ENCODE measurements around the gene MFRP.

Gene MFRP

GRCh38 chr11:119341222-119342022 lies 5.1 kb downstream of the MFRP start:
- peak overlapping the region; percentile 62; the same call in 1 of the 2 replicates for H3K4me3 ChIP-seq (ENCODE audit: low read depth, low read length)
- no peak overlapping the region for H3K9ac ChIP-seq (ENCODE audit: low read length)
- peaks cover 38% of the 10 kb centered on the region for H3K4me1 ChIP-seq (ENCODE audit: control insufficient read depth, insufficient read depth, low read length)
- H3K9me3 ChIP-seq (ENCODE audit: control insufficient read depth, insufficient read depth, low read depth, low read length): no peaks in the 10 kb centered on the region
- no peak overlapping the region for H3K27ac ChIP-seq (ENCODE audit: low read depth, low read length)
- peaks cover 76% of the 10 kb centered on the region for H3K27me3 ChIP-seq (ENCODE audit: control insufficient read depth, insufficient read depth, low read length)
- H3K36me3 ChIP-seq (ENCODE audit: control insufficient read depth, insufficient read depth, low read length): peaks cover 5% of the 10 kb centered on the region

DNA sequence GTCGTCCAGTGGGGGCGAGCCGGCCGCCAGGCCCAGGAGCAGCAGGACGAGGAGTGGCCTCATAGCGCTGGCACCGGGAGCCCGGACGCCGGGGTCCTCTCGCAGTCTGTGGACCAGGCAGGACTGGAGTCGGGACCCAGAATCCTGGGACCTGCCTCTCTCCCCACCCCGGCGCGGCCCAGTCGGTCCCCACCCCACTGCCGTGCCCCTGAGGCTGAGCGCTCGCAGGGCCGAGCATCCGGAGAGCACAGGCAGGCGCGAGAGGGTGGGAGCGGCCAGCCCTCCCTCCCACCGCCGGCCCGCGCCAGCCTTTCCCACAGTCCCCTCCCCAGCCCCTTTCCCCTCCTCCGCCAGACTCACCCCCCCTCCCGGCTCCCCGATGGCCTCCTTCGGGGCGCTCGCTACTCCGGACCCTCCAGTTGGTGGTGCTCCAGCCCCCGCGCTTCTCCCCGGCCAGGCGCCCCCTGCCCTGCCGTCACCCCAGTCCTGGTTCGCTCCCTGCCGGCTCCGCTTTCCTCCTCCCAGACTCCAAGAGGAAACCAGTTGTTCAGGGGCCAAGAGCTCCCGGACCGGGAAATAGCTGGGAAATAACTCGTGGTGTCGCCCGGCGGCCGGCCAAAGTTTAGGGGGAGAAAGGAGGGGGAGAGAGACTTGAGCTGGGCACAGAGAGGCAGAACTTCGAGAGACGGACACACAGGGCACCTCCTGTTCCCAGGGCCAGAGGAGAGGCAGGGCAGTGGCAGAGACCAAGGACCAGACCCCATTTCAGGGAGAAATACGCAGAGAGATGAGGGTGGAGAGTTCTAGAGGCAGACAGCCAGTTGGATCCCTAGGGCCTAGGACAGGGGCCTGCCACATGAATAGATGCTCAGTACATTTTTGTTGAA lies 5.9 kb downstream of the MFRP start, which contains the start of gene C1QTNF5:
C1QTNF5 (minus strand) TSS at position 549 of the 887 bp plus-strand sequence; CDS start at position 63, 486 bp downstream.
- peaks cover 38% of the 10 kb centered on the region for H3K4me1 ChIP-seq (ENCODE audit: control insufficient read depth, insufficient read depth, low read length)
- H3K9me3 ChIP-seq (ENCODE audit: control insufficient read depth, insufficient read depth, low read depth, low read length): no peaks in the 10 kb centered on the region
- peaks cover 13% of the 10 kb centered on the region for H3K36me3 ChIP-seq (ENCODE audit: control insufficient read depth, insufficient read depth, low read length)
- H3K4me3 ChIP-seq (ENCODE audit: low read depth, low read length): peak within 1 kb of the TSS; percentile 62
- H3K27ac ChIP-seq (ENCODE audit: low read depth, low read length): no peak within 1 kb of the TSS
- no peak within 1 kb of the TSS for H3K9ac ChIP-seq (ENCODE audit: low read length)
- peaks cover 68% of the 10 kb centered on the region for H3K27me3 ChIP-seq (ENCODE audit: control insufficient read depth, insufficient read depth, low read length)

GRCh38 chr11:119339589-119340334 lies 6.7 kb downstream of the MFRP start:
- H3K9me3 ChIP-seq (ENCODE audit: control insufficient read depth, insufficient read depth, low read depth, low read length): no peaks in the 10 kb centered on the region
- H3K9ac ChIP-seq (ENCODE audit: low read length): no peak overlapping the region
- peaks cover 45% of the 10 kb centered on the region for H3K4me1 ChIP-seq (ENCODE audit: control insufficient read depth, insufficient read depth, low read length)
- H3K27ac ChIP-seq (ENCODE audit: low read depth, low read length): no peak overlapping the region
- H3K36me3 ChIP-seq (ENCODE audit: control insufficient read depth, insufficient read depth, low read length): peaks cover 13% of the 10 kb centered on the region
- peaks cover 59% of the 10 kb centered on the region for H3K27me3 ChIP-seq (ENCODE audit: control insufficient read depth, insufficient read depth, low read length)
- H3K4me3 ChIP-seq (ENCODE audit: low read depth, low read length): peak overlapping the region; percentile 62

GRCh38 chr11:119338965-119339588 lies 7.4 kb downstream of the MFRP start:
- peaks cover 13% of the 10 kb centered on the region for H3K36me3 ChIP-seq (ENCODE audit: control insufficient read depth, insufficient read depth, low read length)
- peaks cover 45% of the 10 kb centered on the region for H3K4me1 ChIP-seq (ENCODE audit: control insufficient read depth, insufficient read depth, low read length)
- H3K9me3 ChIP-seq (ENCODE audit: control insufficient read depth, insufficient read depth, low read depth, low read length): no peaks in the 10 kb centered on the region
- peak overlapping the region; percentile 62 for H3K4me3 ChIP-seq (ENCODE audit: low read depth, low read length)
- no peak overlapping the region for H3K27ac ChIP-seq (ENCODE audit: low read depth, low read length)
- H3K9ac ChIP-seq (ENCODE audit: low read length): no peak overlapping the region
- peaks cover 53% of the 10 kb centered on the region for H3K27me3 ChIP-seq (ENCODE audit: control insufficient read depth, insufficient read depth, low read length)

GRCh38 chr11:119338318-119338890 lies 8.1 kb downstream of the MFRP start:
- peaks cover 48% of the 10 kb centered on the region for H3K4me1 ChIP-seq (ENCODE audit: control insufficient read depth, insufficient read depth, low read length)
- H3K9me3 ChIP-seq (ENCODE audit: control insufficient read depth, insufficient read depth, low read depth, low read length): no peaks in the 10 kb centered on the region
- H3K9ac ChIP-seq (ENCODE audit: low read length): no peak overlapping the region
- no peak overlapping the region for H3K27ac ChIP-seq (ENCODE audit: low read depth, low read length)
- H3K4me3 ChIP-seq (ENCODE audit: low read depth, low read length): peak overlapping the region; percentile 62
- H3K27me3 ChIP-seq (ENCODE audit: control insufficient read depth, insufficient read depth, low read length): peaks cover 49% of the 10 kb centered on the region
- peaks cover 13% of the 10 kb centered on the region for H3K36me3 ChIP-seq (ENCODE audit: control insufficient read depth, insufficient read depth, low read length)

GRCh38 chr11:119337581-119338317 lies 8.8 kb downstream of the MFRP start:
- H3K27me3 ChIP-seq (ENCODE audit: control insufficient read depth, insufficient read depth, low read length): peaks cover 43% of the 10 kb centered on the region
- H3K9me3 ChIP-seq (ENCODE audit: control insufficient read depth, insufficient read depth, low read depth, low read length): no peaks in the 10 kb centered on the region
- peak overlapping the region; percentile 33; the same call in 1 of the 2 replicates for H3K27ac ChIP-seq (ENCODE audit: low read depth, low read length)
- peak overlapping the region; percentile 46 for H3K9ac ChIP-seq (ENCODE audit: low read length)
- peaks cover 13% of the 10 kb centered on the region for H3K36me3 ChIP-seq (ENCODE audit: control insufficient read depth, insufficient read depth, low read length)
- H3K4me1 ChIP-seq (ENCODE audit: control insufficient read depth, insufficient read depth, low read length): peaks cover 48% of the 10 kb centered on the region
- H3K4me3 ChIP-seq (ENCODE audit: low read depth, low read length): peak overlapping the region; percentile 62

DNA sequence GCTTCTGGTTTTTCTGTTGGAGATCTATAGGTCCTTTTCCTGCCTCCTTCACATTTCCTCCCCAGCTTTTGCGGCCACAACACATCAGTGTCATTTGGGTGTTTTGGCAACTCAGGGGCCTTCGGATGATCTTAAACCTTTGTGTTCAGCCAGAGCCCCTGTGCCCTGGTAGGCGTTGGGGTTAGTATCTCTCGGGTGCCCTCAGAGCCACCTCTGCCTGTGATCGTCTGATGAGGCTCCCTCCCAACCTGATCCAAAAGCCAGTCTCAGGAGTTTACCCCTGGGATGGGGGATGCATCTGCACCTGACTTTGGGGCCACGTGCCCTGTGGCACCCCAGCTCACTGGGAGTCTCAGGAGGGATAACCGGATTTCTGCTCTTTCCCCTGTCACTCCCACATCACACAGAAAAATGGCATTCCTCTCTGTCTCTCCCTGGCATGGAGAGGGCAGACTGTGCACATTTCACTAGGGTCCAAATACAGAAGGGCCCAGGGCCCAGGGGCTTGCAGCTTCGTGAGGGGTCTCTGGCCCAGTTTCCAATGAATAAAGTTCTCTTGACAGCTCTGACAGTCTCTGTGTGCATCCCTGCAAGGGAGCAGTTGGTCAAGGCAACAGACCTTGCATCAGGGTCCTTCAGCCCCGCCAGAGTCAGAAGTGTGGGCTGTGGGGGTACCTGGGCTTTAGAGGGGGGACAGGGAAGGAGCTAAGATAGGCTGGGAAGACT lies 9.6 kb downstream of the MFRP start:
- Histone ChIP-seq H3K4me1 (ENCODE audit: control insufficient read depth, insufficient read depth, low read length) (peaks cover 48% of the 10 kb centered on the region), H3K36me3 (ENCODE audit: control insufficient read depth, insufficient read depth, low read length) (peaks cover 13% of the 10 kb centered on the region), H3K27ac (ENCODE audit: low read depth, low read length) (no peak overlapping the region), H3K27me3 (ENCODE audit: control insufficient read depth, insufficient read depth, low read length) (peaks cover 35% of the 10 kb centered on the region), H3K9me3 (ENCODE audit: control insufficient read depth, insufficient read depth, low read depth, low read length) (no peaks in the 10 kb centered on the region), H3K4me3 (ENCODE audit: low read depth, low read length) (peak overlapping the region; percentile 62), H3K9ac (ENCODE audit: low read length) (no peak overlapping the region)

- Histone ChIP-seq H3K9me3 (ENCODE audit: control insufficient read depth, insufficient read depth, low read depth, low read length) (no peaks in the 10 kb centered on the region), H3K4me3 (ENCODE audit: low read depth, low read length) (peak overlapping the region; percentile 81), H3K9ac (ENCODE audit: low read length) (no peak overlapping the region), H3K27ac (ENCODE audit: low read depth, low read length) (no peak overlapping the region), H3K4me1 (ENCODE audit: control insufficient read depth, insufficient read depth, low read length) (peaks cover 42% of the 10 kb centered on the region), H3K27me3 (ENCODE audit: control insufficient read depth, insufficient read depth, low read length) (peaks cover 25% of the 10 kb centered on the region), H3K36me3 (ENCODE audit: control insufficient read depth, insufficient read depth, low read length) (peaks cover 13% of the 10 kb centered on the region)
Observed at GRCh38 chr11:119335655-119336543, 10.6 kb downstream of the MFRP start.

Data from HUES6 (cell line).